ENCODE measurements around the gene ANKRD52. TPM values are rescaled to one million over a fixed set of nuclear protein-coding genes. Genes with fewer than 3 reads are reported as not detected.
"Not testable (repeated sequence)": the region's sequence is repeated elsewhere in the genome, so short reads cannot be mapped to it uniquely, and the experiment has no call there.

ANKRD52 gene
- polyA plus RNA-seq, 1 donor, result 18.9 TPM

DNA sequence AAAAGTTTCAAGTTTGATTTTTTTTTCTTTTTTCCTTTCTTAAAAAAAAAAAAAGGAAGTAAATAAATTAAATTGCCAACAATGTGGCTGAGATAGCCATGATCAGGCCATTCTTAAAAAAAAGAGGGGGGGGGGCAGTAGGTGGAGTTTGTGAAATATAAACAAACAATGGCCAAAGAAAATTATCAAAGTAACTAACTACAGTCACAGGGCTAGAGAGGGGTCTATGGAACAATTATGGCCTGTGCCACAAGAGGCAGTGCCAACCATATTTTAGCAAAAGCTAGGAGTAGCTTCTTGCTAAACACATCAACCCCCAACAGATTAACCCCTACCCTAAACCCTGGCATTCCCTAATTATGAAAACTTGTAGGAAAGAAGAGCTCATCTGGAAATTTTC is 52.7 kb downstream of the ANKRD52 start:
- no peak for DNase-seq

DNA sequence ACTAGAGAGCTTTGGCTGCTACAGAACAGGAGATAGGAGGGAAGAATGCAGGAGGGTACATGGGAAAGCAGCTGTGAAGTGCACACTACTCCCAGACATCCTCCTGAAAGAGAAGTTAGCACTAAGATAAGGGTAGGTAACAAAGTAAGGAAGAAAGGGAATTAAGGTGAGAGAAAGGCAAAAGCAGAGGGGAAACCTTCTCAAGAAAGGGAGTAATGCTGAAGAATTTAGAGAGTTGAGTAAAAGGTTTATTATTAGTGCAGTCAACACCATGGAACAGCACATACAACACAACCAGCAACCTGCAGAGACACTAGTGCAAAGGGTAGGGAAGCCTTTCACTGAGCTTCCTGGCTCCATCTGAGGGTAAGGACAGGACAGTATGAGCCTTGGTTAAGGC is 53.9 kb downstream of the ANKRD52 start:
- no peak for DNase-seq

- no peak for DNase-seq
Observed at GRCh38 chr12:56202838-56203237, 55.3 kb downstream of the ANKRD52 start.

GRCh38 chr12:56202366-56202765 is 55.8 kb downstream of the ANKRD52 start:
- DNase-seq, result no peak

DNA sequence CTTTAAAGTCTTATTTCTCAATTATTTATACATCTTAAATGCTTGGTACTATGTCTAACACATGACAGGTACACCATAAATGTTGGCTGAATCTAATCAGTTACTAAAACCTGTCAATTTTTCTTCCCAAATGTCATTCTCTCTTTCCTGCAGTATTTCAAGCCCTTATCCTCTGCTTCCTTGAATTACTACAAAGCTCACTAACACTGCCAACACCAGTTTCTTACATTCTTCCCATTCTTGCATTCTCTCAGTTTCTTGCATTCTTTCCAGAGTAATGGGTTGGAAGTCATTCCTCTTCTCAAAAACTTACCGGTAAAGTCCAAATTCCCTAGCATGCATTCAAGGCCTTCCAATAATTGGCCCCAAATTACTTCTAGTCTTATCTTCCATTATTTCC is 59.3 kb downstream of the ANKRD52 start:
- DNase-seq, result no peak

- DNase-seq, result no peak
Observed at GRCh38 chr12:56197921-56198635, 60.1 kb downstream of the ANKRD52 start.

DNA sequence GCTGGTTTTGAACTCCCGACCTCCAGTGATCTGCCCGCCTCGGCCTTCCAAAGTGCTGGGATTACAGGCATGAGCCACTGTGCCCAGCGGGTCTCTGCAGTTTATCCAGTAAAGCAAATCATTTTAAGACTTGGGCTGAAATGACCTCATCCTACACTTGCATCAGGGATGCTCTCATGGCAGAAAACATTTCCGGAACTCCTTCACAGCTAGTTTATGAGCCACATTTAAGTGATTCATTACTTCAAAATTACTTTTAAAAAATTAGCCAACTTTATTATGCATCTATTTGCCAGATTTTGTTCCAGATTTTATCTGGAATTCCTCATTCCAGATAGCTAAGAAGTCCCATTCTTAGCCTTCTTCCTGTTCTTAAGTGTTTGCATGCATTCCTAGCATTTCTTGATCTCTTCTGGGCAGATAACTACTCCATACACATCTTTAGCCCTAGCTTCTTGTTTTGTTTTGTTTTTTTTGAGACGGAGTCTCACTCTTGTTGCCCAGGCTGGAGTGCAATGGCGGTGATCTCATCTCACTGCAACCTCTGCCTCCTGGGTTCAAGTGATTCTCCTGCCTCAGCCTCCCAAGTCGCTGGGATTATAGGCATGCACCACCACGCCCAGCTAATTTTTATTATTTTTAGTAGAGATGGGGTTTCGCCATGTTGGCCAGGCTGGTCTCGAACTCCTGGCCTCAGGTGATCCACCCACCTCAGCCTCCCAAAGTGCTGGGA is 61.2 kb downstream of the ANKRD52 start:
- not testable (repeated sequence) for DNase-seq

GRCh38 chr12:56193025-56193578 is 65.1 kb downstream of the ANKRD52 start:
- peak; percentile 78 for DNase-seq

DNA sequence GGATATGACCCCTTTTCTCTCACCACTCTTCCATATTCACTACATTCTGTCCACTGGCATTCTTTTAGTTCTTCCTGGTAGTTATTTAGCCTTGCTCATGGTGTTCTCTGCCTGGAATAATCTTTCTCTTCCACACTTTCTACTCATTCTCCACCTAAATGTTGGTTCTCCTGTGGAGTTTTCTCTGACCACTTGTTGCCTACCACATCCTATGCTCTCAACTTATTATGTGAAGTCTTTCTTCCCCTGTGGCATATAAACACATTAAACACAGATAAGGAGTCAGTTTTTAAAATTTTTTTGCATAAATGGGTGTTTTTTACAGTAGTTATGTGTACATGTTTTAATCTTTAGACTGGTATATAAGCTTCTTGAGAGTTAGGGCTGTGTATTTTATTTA is 65.6 kb downstream of the ANKRD52 start:
- DNase-seq, result no peak

GRCh38 chr12:56190695-56191155 is 67.5 kb downstream of the ANKRD52 start:
- no peak for DNase-seq

DNA sequence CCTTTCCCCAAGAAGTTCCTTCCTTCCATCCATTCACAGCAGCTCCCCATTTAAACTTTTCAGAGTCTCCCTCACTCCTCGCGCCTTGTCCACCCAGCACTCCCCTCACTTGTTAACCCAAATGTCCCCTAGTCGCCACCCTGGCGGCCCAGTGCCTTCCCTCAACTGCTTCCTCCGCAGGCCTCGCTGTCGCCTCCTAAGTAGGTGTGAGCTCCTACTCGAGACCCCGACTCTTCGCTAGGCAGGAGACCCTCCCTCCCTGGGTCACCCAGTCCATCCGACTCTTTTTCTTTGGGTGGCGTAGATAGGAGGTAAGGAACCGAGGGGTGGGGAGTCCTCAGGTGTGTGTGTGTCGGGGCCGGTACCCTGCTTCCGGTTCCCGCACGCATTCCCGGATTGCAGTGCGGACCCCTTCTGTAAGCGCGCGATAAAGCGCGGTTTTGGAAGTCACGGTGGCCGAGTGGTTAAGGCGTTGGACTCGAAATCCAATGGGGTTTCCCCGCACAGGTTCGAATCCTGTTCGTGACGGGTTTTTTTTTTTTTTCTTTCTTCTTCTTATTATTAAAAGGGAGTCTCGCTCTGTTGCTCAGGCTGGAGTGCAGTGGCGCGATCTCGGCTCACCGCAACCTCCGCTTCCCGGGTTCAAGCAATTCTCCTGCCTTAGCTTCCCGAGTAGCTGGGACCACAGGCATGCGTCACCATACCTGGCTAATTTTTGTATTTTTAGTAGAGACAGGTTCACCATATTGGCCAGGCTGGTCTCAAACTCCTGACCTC is 68.1 kb downstream of the ANKRD52 start:
- peak; percentile 93 for DNase-seq

DNA sequence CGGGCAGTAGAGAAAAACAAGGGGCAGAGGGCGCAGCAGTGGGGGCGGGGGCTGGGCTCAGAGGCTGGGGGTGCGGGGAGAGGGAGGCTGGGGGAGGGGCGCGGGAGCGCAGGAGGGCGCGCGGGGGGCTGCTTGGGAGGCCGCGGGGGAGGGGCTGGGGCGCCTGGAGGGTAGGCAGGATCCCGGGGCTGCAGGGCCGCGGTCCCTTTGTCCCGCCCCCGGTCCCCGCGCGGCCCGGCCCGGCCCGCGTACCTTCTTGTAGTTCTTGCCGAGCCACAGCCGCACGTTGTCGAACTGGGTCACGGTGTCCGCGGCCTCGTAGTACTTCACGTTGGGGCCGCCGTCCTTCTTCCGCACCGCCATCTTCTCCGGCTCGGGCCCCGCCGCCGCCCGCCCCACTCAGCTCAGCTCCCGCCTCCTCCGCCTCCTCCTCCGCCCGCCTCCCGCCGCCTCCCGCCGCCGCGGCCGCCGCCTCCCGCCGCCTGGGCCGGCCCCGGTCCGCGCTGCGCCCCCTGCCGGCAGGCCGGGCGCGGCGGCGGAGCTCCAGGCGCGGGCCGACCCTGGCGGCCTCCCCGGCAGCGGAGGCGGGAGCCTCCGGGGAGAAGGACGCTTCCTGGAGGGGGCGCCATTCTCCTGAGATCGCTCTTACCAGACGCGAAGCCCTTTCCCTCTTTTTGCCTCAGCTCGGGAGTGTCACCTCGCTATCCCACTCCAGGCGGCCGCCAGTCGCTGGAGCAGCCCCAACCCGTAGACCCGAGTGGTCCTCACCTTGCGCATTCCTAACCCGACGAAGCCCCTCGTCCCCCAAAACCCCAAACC is 68.9 kb downstream of the ANKRD52 start, which contains the start of gene SMARCC2:
Gene SMARCC2 (minus strand): TSS at position 385 of the 819 bp plus-strand sequence. CDS start 22 bp downstream, at position 363.
- peak; percentile 91 for DNase-seq

GRCh38 chr12:56188778-56189098 is 69.4 kb downstream of the ANKRD52 start:
- peak; percentile 19 for DNase-seq

DNA sequence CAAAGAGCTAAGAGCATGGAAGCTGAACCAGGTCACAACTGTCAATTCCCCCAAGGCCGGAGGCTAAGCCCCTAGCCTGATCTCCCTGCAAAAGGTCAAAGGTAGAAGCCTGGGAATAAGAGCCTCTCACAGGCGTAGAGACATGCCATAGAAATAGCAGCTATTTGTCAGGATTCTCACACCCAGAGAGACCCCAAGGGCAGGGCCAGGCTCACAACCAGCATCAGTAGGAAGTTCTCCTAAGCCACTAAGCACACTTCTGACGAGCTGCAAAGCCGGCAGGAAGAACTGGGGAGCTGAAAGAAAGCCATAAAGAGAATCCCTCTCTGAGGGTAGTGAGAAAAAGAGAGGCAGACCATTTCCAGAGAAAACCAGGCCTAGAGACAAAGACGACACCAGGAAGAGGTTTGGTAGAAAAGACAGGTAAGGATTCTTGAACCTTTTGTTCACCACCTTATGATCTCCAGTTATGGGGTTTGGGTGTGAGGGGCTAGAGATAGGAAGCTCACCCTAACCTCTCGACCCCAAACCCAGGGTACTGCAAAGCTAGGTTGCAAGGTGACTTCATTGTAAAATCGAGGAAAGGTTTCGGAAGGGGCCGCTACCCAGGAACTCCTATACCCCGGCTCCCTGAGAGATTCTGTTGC is 69.9 kb downstream of the ANKRD52 start:
- no peak for DNase-seq

Other genes starting within 250 kb of the ANKRD52 start
- 11.9 TPM for gene IKZF4, start 237.3 kb downstream of the ANKRD52 start, polyA plus RNA-seq (ENCODE audit: insufficient read length)
- gene RPS26, start 216.5 kb downstream of the ANKRD52 start, polyA plus RNA-seq (ENCODE audit: insufficient read length), result 467 TPM
- gene ERBB3, start 178.2 kb downstream of the ANKRD52 start, polyA plus RNA-seq (ENCODE audit: insufficient read length), result 212 TPM
- 115 TPM for gene PA2G4, start 153.8 kb downstream of the ANKRD52 start, polyA plus RNA-seq (ENCODE audit: insufficient read length)
- gene RPL41, start 141.8 kb downstream of the ANKRD52 start, polyA plus RNA-seq (ENCODE audit: insufficient read length), result 4,856 TPM
- gene ZC3H10, start 140.1 kb downstream of the ANKRD52 start, polyA plus RNA-seq (ENCODE audit: insufficient read length), result 6.0 TPM
- 87.7 TPM for gene ESYT1, start 130.1 kb downstream of the ANKRD52 start, polyA plus RNA-seq (ENCODE audit: insufficient read length)
- 426 TPM for gene MYL6B, start 105.8 kb downstream of the ANKRD52 start, polyA plus RNA-seq (ENCODE audit: insufficient read length)
- 1,238 TPM for gene MYL6, start 100.0 kb downstream of the ANKRD52 start, polyA plus RNA-seq (ENCODE audit: insufficient read length)
- gene SMARCC2, start 68.9 kb downstream of the ANKRD52 start, polyA plus RNA-seq (ENCODE audit: insufficient read length), result 67.8 TPM
- gene RNF41, start 36.5 kb downstream of the ANKRD52 start, polyA plus RNA-seq (ENCODE audit: insufficient read length), result 45.6 TPM
- 17.4 TPM for gene NABP2, start 34.0 kb downstream of the ANKRD52 start, polyA plus RNA-seq (ENCODE audit: insufficient read length)
- gene SLC39A5, start 28.3 kb downstream of the ANKRD52 start, polyA plus RNA-seq (ENCODE audit: insufficient read length), result not detected
- gene COQ10A, start 8.6 kb upstream of the ANKRD52 start, polyA plus RNA-seq (ENCODE audit: insufficient read length), result 16.4 TPM
- 232 TPM for gene CS, start 41.9 kb upstream of the ANKRD52 start, polyA plus RNA-seq (ENCODE audit: insufficient read length)
- 41.0 TPM for gene CNPY2, start 57.6 kb upstream of the ANKRD52 start, polyA plus RNA-seq (ENCODE audit: insufficient read length)
- gene PAN2, start 75.6 kb upstream of the ANKRD52 start, polyA plus RNA-seq (ENCODE audit: insufficient read length), result 46.7 TPM
- 0.52 TPM for gene IL23A, start 80.5 kb upstream of the ANKRD52 start, polyA plus RNA-seq (ENCODE audit: insufficient read length)
- 71.4 TPM for gene STAT2, start 101.7 kb upstream of the ANKRD52 start, polyA plus RNA-seq (ENCODE audit: insufficient read length)
- not detected for gene APOF, start 104.5 kb upstream of the ANKRD52 start, polyA plus RNA-seq (ENCODE audit: insufficient read length)
- gene TIMELESS, start 191.0 kb upstream of the ANKRD52 start, polyA plus RNA-seq (ENCODE audit: insufficient read length), result 12.7 TPM
- gene MIP, start 196.3 kb upstream of the ANKRD52 start, polyA plus RNA-seq (ENCODE audit: insufficient read length), result not detected
- 3.0 TPM for gene SPRYD4, start 210.2 kb upstream of the ANKRD52 start, polyA plus RNA-seq (ENCODE audit: insufficient read length)
- gene GLS2, start 229.8 kb upstream of the ANKRD52 start, polyA plus RNA-seq (ENCODE audit: insufficient read length), result 0.52 TPM

Measured in hindlimb muscle (tissue), 1 donor.